Measurements from ENCODE around the gene FLNB.
A peak's percentile ranks its signal among the peaks of the same experiment; 100 is the strongest.

FLNB gene

GRCh38 chr3:58137306-58137705 is 129.1 kb downstream of the FLNB start:
- no peak for DNase-seq (ENCODE audit: low read depth)

DNA sequence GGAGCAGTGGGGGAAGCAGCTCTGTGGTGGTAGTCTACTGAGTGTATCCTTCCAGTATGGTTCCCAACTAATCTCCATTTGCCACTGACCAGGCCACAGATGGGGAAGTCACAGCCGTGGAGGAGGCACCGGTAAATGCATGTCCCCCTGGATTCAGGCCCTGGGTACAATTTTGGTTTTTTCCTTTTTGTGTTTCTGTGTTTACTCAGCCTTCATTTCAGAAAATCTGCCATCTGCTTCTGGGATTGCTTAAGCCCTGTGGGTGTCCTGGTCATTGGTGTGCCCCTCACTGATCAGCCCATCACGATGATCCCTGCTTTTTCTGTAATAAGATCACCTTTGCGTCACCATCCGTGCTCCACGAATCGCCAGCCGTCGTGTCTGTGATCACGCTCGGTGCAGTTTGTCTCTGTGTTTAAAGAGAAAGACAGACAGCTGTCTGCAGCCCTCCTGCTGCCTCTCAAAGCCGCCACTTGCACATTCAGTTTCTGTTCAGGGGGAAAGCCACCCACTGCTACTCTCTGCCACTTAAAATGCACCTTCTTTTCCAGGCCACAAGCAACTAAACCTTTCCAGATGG is 133.6 kb downstream of the FLNB start:
- DNase-seq (ENCODE audit: low read depth) = no peak

GRCh38 chr3:58143417-58144055 is 135.3 kb downstream of the FLNB start:
- no peak for DNase-seq (ENCODE audit: low read depth)

DNA sequence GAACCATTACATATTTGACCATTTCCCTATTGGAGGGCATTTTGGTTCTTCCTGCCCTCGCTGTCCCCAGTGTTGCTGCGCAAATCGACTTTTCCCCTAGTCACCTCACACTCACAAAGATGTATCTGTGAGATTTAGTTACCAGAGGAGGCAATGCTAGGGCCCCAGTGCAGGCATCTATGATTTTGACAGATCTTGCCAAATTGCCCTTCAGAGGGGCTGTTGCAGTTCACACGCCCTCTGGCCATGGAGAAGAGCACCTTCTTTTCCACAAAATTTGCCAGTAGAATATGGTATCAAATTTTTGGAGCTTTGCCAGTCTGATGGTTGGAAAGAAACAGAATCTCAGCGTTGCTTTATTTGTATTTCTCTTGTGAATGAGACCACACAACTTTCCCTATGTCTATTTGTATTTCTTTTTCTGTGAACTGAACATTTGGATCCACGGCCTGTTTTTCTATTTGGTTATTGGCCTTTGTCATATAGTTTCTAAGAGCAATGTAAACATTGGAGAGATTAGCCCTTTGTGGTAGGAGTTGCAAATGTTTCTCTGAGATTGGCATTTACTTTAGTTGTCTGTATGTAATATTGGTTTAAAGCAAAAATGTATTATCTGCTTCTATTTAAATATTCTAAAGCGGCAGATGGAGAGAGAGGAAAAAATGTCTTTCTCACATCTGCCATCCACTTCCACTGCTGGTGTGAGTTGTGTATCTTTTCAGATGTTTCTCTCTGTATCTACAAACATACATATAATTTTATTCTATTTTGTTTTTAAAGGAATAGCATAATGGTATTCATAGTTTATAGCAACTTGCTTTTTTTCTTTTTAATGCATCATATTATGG is 136.5 kb downstream of the FLNB start:
- DNase-seq (ENCODE audit: low read depth) = no peak

DNA sequence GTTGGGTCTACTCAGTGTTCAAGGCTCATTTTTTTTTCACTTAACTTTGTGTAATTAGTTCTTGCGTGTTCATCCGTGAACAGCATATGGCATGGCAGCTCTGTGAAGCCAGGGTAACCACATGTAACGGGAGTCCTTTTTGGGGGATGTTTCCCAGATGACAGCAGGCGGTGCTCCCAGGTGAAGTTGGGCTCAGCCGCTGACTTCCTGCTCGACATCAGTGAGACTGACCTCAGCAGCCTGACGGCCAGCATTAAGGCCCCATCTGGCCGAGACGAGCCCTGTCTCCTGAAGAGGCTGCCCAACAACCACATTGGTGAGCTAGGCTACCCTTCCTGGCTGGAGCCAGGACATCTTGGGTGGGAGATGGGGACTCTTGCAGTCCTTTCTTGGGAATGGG is 139.8 kb downstream of the FLNB start:
- no peak for DNase-seq (ENCODE audit: low read depth)

DNA sequence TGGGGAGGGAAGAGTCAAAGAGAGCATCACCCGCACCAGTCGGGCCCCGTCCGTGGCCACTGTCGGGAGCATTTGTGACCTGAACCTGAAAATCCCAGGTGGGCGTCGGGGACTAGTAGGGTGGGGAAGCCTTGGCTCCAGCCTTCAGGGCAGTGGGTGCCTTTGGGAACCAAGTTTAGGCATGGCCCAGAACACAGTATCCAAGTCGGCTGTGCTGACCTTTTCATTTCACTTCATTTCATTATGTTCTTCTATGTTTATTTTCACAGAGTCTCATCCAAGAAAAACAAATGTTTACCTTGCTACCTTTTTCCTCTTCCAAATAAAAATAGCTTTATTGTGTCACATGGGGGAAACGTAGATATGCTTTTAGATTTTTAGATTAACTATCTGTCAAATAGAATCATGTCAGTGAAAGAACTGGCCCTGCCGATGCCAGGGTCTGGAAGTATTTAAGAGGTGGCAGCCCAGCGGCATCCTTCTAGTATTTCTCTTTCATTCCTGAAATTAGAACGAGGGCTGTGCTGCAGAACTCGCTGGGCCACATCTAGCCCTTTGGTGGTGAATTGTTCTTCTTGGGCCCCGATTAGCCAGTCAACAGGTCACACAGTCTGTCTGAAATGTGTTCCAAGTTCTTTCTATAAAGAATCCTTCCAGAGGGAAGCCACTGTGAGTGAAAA is 142.0 kb downstream of the FLNB start:
- DNase-seq (ENCODE audit: low read depth) = no peak

- DNase-seq (ENCODE audit: low read depth) = no peak
These were observed 142.6 kb downstream of the FLNB start for GRCh38 chr3:58150810-58151199.

DNA sequence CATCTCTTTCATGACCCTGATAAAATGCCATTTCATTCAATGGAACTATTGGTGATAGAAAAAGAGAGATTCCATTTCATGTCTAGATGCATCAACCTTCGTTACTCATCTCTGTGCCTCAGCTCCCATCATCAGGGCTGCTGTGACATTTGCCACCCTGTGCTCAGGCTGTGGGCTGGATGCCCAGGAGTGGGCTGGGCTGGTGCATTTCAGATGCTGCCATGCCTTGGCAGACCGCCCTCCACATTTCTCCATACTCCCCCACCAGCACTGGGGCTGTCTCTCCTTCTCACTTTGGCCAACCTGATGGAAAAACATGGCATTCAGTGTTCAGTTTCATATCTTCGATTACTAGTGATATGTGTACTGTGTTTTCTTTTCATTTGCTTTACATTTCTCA is 143.4 kb downstream of the FLNB start:
- no peak for DNase-seq (ENCODE audit: low read depth)

DNA sequence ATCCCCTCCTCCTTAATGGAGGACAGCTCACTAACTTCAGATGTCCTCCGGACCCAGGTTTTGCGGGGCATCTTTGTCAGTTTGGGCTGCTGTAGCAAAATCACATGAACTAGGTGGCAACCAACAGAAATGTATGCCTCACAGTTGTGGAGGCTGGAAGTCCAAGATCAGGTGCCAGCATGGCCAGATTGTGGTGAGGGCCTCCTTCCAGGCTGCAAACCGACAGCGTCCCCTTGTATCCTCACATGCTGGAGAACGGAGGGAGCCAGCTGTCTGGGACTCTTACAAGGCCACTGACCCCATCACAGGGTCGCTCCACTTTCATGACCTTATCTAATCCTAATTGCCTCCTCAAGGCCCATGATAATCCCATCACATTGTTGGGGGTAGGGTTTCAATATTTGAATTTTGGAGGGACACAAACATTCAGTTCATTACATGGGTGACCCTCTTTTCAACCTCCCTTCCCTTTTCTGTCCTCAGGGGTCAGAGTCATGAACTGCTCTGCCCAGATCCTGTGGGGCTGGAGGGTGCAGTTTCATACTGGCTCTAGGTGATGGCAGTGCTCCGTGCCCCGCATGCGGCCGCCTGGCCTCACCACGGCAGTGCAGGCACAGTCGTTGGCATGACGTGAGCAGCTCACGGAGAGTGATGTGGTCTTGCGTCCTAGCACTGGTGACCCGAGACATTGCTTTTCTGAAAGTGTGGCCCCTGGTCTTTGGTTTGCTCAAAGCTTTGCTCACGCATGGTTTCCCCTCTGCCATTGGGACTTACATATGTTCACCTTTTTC is 144.2 kb downstream of the FLNB start:
- no peak for DNase-seq (ENCODE audit: low read depth)

- DNase-seq (ENCODE audit: low read depth) = no peak
These were observed 145.1 kb downstream of the FLNB start for GRCh38 chr3:58153371-58153770.

DNA sequence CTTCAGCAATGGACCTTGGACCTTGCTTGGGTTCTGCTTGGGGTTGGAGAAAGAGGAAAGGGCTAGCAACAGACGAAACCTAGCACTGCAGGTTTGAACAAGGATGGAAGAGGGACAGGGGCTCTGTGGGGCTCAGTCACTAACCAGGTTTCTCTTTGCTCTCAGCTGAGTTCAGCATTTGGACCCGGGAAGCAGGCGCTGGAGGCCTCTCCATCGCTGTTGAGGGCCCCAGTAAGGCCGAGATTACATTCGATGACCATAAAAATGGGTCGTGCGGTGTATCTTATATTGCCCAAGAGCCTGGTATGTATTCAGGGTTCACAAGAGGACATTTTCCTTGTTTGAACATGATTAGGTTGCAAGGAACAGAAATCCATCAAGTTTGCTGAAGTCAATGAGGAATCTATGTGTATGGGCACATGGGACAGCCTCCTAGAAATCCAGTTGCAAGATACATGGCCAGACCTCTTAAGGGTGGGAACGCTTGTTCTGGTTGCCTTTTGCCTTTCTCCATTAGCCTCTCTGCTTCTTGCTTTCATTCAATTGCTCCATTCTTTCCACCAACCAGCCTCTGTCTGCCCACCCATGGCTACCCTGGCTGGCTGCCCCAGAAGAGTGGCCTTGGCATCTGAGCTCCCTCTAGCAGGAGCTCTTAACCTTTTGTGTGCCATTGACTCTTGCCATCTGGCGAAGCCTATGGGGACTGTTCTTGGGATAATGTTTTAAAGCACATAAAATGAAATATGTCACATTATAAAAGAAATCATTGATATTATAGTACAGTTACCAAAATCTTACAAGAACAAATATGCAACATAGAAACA is 146.6 kb downstream of the FLNB start:
- no peak for DNase-seq (ENCODE audit: low read depth)

DNA sequence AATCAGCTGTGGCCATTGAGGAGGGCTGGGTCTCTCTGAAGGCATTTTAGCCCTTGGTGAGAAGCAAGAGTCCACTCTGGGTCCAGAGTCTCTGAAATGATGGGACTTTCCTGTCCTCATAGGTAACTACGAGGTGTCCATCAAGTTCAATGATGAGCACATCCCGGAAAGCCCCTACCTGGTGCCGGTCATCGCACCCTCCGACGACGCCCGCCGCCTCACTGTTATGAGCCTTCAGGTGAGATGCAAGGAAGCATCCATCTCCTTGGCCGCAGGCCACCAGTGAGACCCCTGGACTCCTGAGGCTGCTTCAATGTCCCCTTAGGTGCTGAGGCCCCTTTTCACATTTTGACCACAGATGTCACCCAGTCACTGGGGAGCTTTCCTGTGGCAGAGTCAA is 147.6 kb downstream of the FLNB start:
- no peak for DNase-seq (ENCODE audit: low read depth)

GRCh38 chr3:58157700-58158099 is 149.5 kb downstream of the FLNB start:
- DNase-seq (ENCODE audit: low read depth) = no peak

- DNase-seq (ENCODE audit: low read depth) = no peak
These were observed 150.4 kb downstream of the FLNB start for GRCh38 chr3:58158442-58159153.

DNA sequence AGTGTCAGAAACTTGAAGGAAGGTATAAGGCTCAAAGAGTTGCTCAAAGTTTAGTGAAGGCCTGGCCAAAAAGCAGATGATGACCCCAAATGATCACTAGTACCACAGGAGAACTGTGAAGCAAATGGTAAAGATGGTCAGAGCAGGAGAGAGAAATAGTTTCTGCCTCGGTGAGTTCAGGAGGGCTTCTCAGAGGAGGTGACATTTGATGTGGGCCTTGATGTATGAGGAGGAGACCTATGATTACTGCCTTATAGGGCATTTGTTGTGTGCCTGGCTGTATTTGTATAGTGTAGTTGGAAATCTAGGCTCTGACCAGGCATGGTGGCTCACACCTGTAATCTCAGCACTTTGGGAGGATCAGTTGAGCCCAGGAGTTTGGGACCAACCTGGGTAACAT is 152.2 kb downstream of the FLNB start:
- DNase-seq (ENCODE audit: low read depth) = no peak

DNA sequence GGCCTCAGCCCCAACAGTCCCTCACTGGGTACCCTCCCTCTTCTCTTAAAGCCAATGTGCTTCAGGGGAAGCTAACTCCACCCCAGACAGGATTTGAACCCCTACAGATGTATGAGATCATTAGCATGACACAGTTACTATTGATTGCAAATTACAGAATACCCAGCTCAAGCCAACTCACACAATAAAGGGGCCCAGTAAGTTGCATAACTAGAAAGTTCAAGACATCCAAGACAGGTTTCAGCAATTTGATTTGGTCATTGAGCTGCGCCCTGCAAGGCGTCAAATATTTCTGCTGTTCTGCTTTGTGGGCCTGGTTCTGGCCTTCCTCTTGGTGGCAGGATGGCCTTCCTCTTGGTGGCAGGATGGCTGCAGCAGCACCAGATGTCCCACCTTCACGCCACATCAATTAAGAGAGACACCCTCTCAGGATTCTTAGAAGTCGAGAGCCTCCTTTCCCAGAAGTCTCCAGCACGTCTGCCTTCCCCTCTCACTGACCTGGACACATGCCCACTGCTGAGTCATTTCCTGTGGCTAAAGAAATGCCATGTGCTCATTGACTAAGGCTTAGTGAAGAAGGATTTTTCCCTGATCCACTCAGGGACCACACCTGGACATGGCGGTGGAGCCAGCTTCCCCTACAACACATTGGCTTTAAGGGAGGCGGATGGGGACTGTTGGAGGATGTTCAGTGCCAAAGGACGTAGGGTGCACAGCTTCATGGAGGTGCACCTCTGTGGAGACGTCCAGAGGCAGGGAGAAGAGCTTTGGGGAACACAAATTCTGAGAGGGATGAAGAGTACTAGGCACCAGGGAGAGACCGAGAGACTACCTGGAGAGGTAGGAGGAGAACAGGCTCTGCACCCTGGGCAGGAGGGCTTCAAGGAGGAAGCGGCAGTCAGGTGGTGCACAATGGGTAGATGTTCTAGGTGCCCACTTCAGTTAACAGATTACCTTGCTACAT is 153.5 kb downstream of the FLNB start:
- DNase-seq (ENCODE audit: low read depth) = peak; percentile 77

- no peak for DNase-seq (ENCODE audit: low read depth)
These were observed 155.0 kb downstream of the FLNB start for GRCh38 chr3:58163234-58163633.

DNA sequence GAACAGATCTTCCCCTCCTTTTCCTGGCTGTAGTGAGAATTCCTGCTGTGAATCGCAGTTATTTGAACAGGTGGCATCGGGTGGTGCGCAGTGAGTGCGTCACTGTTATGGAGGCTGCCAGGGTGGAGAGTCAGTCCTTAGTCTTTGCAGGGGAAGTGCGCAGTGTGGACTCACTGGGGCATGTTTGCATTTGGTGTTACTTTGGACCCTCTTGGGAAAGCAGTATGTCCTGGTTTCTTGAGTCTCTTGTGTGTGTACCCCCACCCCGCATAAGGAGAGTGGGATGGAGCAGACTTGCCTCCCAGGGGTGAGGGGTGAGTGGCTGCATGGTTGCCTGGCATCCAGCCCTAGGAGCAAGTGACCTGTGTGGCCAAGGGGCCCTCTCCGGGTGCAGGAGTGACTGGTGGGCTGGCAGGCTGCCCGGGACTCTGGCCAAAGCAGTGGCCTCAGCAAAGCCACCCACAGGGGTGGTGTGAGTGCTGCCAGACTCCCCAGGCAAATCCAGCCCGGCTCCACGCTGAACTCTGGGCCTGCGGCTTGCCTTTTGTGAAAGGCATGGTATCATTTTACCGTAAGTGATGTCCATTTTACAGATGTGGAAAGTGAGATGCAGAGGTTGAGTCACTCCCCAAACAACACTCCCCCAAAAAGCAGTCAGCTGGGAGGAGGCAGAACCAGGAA is 156.1 kb downstream of the FLNB start:
- no peak for DNase-seq (ENCODE audit: low read depth)

Data from fibroblast of the conjunctiva (primary cell).